Measurements from ENCODE around the gene WRNIP1. TPM values are rescaled to one million over a fixed set of nuclear protein-coding genes. Genes with fewer than 3 reads are reported as not detected.
A peak's percentile ranks its signal among the peaks of the same experiment; 100 is the strongest.
"Not testable (repeated sequence)": the region's sequence is repeated elsewhere in the genome, so short reads cannot be mapped to it uniquely, and the experiment has no call there.

WRNIP1 gene
- polyA plus RNA-seq, 6 donors from 2014 or later = 33.9 to 53.6 (median 38.5) TPM

- H3K4me1 Mint-ChIP-seq = peaks cover 0 to 7% (median 0%) of the 10 kb centered on the region in 3 donors
- DNase-seq = no peak
- H3K27me3 Mint-ChIP-seq = peaks cover 5 to 19% (median 13%) of the 10 kb centered on the region in 3 donors
- no peak overlapping the region for H3K4me3 Mint-ChIP-seq
- no peak overlapping the region for H3K27ac Mint-ChIP-seq
- H3K36me3 Mint-ChIP-seq = peaks cover 0 to 5% of the 10 kb centered on the region in 2 donors
- ATAC-seq (ENCODE audit: low read depth in 2 of 2) = no peak
- H3K9me3 Mint-ChIP-seq = peaks cover 0 to 5% (median 4%) of the 10 kb centered on the region in 7 donors
These were observed 8.4 kb upstream of the WRNIP1 start for GRCh38 chr6:2756687-2757224.

- no peak overlapping the region for H3K4me3 Mint-ChIP-seq
- DNase-seq = no peak
- peaks cover 0 to 5% (median 0%) of the 10 kb centered on the region in 7 donors for H3K9me3 Mint-ChIP-seq
- H3K27ac Mint-ChIP-seq = no peak overlapping the region
- peaks cover 0 to under 1% (median 0%) of the 10 kb centered on the region in 3 donors for H3K4me1 Mint-ChIP-seq
- no peak for ATAC-seq (ENCODE audit: low read depth in 2 of 2)
- H3K27me3 Mint-ChIP-seq = peaks cover 0 to 5% (median 5%) of the 10 kb centered on the region in 3 donors
- H3K36me3 Mint-ChIP-seq = no peaks in the 10 kb centered on the region
These were observed 6.2 kb upstream of the WRNIP1 start for GRCh38 chr6:2758980-2759379.

- Mint-ChIP-seq H3K36me3 (no peaks in the 10 kb centered on the region), H3K27me3 (peaks cover 0 to 4% (median 0%) of the 10 kb centered on the region in 3 donors), H3K4me1 (peaks cover 4 to 7% (median 5%) of the 10 kb centered on the region in 3 donors), H3K4me3 (peak overlapping the region in 2 of 8 donors; percentile 7 to 50), H3K9me3 (peaks cover 0 to 5% (median 0%) of the 10 kb centered on the region in 7 donors), H3K27ac (peak overlapping the region in 1 of 6 donors; percentile 54)
- ATAC-seq (ENCODE audit: low read depth in 2 of 2) = no peak
- no peak for DNase-seq
These were observed 4.0 kb upstream of the WRNIP1 start for GRCh38 chr6:2760882-2761842.

GRCh38 chr6:2762868-2763267 is 2.3 kb upstream of the WRNIP1 start:
- not testable (repeated sequence) for H3K27me3 Mint-ChIP-seq; ATAC-seq (ENCODE audit: low read depth in 2 of 2); DNase-seq; H3K36me3 Mint-ChIP-seq; H3K9me3 Mint-ChIP-seq
- Mint-ChIP-seq H3K4me3 (peak overlapping the region in 3 of 8 donors; percentile 1 to 29 (median 6)), H3K27ac (peak overlapping the region in 3 of 6 donors; percentile 39 to 89 (median 56)), H3K4me1 (peaks cover 16 to 22% (median 19%) of the 10 kb centered on the region in 3 donors)

GRCh38 chr6:2763345-2763841 is 1.8 kb upstream of the WRNIP1 start:
- no peaks in the 10 kb centered on the region for H3K27me3 Mint-ChIP-seq
- peaks cover 22 to 27% (median 25%) of the 10 kb centered on the region in 3 donors for H3K4me1 Mint-ChIP-seq
- H3K27ac Mint-ChIP-seq = peak overlapping the region in 3 of 6 donors; percentile 27 to 57 (median 57)
- DNase-seq (no peak), ATAC-seq (ENCODE audit: low read depth in 2 of 2) (no peak)
- peaks cover 0 to 2% of the 10 kb centered on the region in 2 donors for H3K36me3 Mint-ChIP-seq
- peaks cover 0 to 5% (median 0%) of the 10 kb centered on the region in 7 donors for H3K9me3 Mint-ChIP-seq
- H3K4me3 Mint-ChIP-seq = peak overlapping the region in 2 of 8 donors; percentile 6 to 35

DNA sequence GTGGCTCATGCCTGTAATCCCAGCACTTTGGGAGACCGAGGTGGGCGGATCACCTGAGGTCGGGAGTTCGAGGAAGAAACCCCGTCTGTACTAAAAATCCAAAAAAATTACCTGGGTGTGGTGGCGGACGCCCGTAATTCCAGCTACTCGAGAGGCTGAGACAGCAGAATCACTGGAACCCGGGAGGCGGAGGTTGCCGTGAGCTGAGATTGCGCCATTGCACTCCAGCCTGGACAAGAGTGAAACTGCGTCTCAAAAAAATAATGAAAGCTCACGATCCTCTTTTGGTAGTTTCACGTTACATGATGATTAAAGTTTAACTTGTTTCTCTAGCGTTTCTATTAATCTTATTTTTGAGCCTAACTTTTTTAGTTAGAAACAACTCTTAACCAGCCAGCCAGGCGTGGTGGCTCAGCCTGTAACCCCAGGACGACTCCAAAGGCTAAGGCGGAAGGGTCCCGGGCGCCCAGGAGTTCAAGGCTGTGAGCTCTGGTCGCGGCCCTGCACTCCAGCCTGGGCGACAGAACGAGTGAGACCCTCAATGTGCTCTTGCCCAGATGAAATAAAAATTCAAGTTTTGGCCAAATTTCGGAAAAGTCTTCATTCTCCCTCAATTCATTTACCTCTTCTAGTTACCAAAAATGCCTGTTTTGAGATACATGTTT is 1.2 kb upstream of the WRNIP1 start:
- peak overlapping the region; percentile 98 to 100 (median 99) for H3K27ac Mint-ChIP-seq
- peak overlapping the region; percentile 83 to 98 (median 95) for H3K4me3 Mint-ChIP-seq
- DNase-seq (no peak), ATAC-seq (ENCODE audit: low read depth in 2 of 2) (no peak)
- no peaks in the 10 kb centered on the region for H3K27me3 Mint-ChIP-seq
- H3K36me3 Mint-ChIP-seq = peaks cover 0 to 5% of the 10 kb centered on the region in 2 donors
- H3K4me1 Mint-ChIP-seq = peaks cover 26 to 33% (median 29%) of the 10 kb centered on the region in 3 donors
- H3K9me3 Mint-ChIP-seq = peaks cover 0 to 5% (median 0%) of the 10 kb centered on the region in 7 donors

- Mint-ChIP-seq H3K27me3 (no peaks in the 10 kb centered on the region), H3K9me3 (peaks cover 0 to 5% (median 0%) of the 10 kb centered on the region in 7 donors), H3K4me1 (peaks cover 28 to 33% (median 30%) of the 10 kb centered on the region in 3 donors), H3K27ac (peak overlapping the region; percentile 98 to 100 (median 99)), H3K4me3 (peak overlapping the region; percentile 83 to 98 (median 95)), H3K36me3 (peaks cover 0 to 5% of the 10 kb centered on the region in 2 donors)
- DNase-seq = peak; percentile 62
- ATAC-seq (ENCODE audit: low read depth in 2 of 2) = peak; percentile 62 to 63
These were observed 505 bp upstream of the WRNIP1 start for GRCh38 chr6:2764610-2765165.

GRCh38 chr6:2765896-2766766 is 938 bp downstream of the WRNIP1 start:
- Mint-ChIP-seq H3K4me1 (peaks cover 34 to 44% (median 38%) of the 10 kb centered on the region in 3 donors), H3K27ac (peak overlapping the region in 5 of 6 donors; percentile 89 to 98 (median 92)), H3K9me3 (no peaks in the 10 kb centered on the region), H3K27me3 (no peaks in the 10 kb centered on the region), H3K36me3 (peaks cover 0 to 12% of the 10 kb centered on the region in 2 donors), H3K4me3 (peak overlapping the region; percentile 86 to 98 (median 91))
- ATAC-seq (ENCODE audit: low read depth in 2 of 2) (no peak), DNase-seq (peak; percentile 39)

GRCh38 chr6:2766767-2767656 is 1.8 kb downstream of the WRNIP1 start:
- Mint-ChIP-seq H3K9me3 (no peaks in the 10 kb centered on the region), H3K4me3 (peak overlapping the region; percentile 86 to 98 (median 90)), H3K27me3 (no peaks in the 10 kb centered on the region), H3K4me1 (peaks cover 34 to 47% (median 38%) of the 10 kb centered on the region in 3 donors), H3K27ac (peak overlapping the region in 5 of 6 donors; percentile 0 to 94 (median 89)), H3K36me3 (peaks cover 0 to 15% of the 10 kb centered on the region in 2 donors)
- DNase-seq (no peak), ATAC-seq (ENCODE audit: low read depth in 2 of 2) (no peak)

DNA sequence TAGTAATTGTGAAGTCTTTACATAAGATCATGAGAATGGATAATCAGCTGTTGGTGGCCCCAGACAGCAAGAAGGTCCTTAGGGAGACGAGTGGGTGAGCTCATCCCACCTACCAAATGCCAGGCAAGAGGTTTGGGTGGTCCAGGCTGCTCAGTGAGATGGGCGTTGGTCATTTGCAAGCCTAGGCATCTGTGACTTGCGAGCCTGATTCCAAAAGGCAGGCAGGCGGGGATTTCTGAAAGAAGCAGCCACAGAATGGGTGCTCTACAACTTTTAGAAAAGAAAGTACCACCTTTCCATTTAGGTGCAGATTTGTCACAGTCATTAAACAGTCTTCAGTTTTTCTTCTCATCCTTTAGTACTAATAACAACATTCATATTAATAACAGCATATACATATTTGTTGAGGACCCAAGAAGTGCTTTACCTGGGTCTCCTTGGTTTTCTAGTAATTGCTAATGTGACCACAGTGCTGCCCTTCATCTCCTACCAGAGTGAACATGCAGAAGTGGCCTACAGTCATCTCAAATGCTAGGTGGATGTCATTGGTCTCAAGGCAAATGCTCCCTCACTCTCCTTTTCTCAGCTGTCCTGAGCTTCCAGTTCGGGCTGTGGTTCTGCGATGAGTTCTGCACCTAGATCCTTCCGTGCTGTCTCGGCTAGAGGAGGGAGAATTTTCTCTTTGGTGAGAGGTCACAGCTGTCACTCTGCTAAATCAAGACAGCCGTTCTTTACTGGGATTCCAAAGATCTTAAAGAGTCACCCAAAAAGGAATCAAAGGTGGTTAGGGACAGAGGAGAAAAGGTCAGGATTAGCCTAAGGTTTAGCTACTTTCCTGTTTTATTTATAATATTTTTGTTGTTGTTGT is 2.7 kb downstream of the WRNIP1 start:
- H3K9me3 Mint-ChIP-seq = no peaks in the 10 kb centered on the region
- DNase-seq = no peak
- ATAC-seq (ENCODE audit: low read depth in 2 of 2) = no peak
- no peaks in the 10 kb centered on the region for H3K27me3 Mint-ChIP-seq
- H3K4me3 Mint-ChIP-seq = peak overlapping the region; percentile 49 to 98 (median 87)
- peaks cover 35 to 51% (median 38%) of the 10 kb centered on the region in 3 donors for H3K4me1 Mint-ChIP-seq
- peak overlapping the region in 3 of 6 donors; percentile 0 to 71 (median 24) for H3K27ac Mint-ChIP-seq
- H3K36me3 Mint-ChIP-seq = peaks cover 0 to 15% of the 10 kb centered on the region in 2 donors
